Adipose tissue (tissue), 3 donors: ENCODE measurements around the gene IPO11. TPM values are rescaled to one million over a fixed set of nuclear protein-coding genes. Genes with fewer than 3 reads are reported as not detected.

ENCODE experiments used
- H3K27ac ChIP-seq: one replicate; pipeline ENCODE4 v1.5.1; 2013; ENCODE audit warnings: low read depth, low read length
- WGBS, 3 donors: extraction: QIAGEN DNeasy Blood & Tissue Kit; methylation state at CpG; one replicate each; pipeline ENCODE4 v1.1.7; 2013; 5-methylcytosine and 5-hydroxymethylcytosine counted together
- polyA plus RNA-seq, 3 donors: library from polyadenylated mRNA; stranded (reverse); fragments of 200-250 nt; gene quantifications; one replicate each; pipeline ENCODE4 v1.2.3, GENCODE V29; 2013
- donor health status: healthy with polysubstance abuse.
- donor health status: Bipolar disorder and iron deficiency.
- donor health status: healthy.

IPO11 gene
- polyA plus RNA-seq, 3 donors: 5.5 to 21.6 (median 12.9) TPM

GRCh38 chr5:62431735-62432620 is 19.4 kb downstream of the IPO11 start:
- no peak overlapping the region for H3K27ac ChIP-seq
- 51 to 65% (median 52%) methylated on average over 11 of the region's 11 CpGs for WGBS, 3 donors

- H3K27ac ChIP-seq: no peak overlapping the region
- 20 to 34% (median 30%) methylated on average over 5 of the region's 5 CpGs for WGBS, 3 donors
These were observed 20.1 kb downstream of the IPO11 start for GRCh38 chr5:62432621-62433064.

- H3K27ac ChIP-seq: no peak overlapping the region
- WGBS, 3 donors: 88 to 96% (median 96%) methylated on average over 5 of the region's 5 CpGs
These were observed 36.0 kb downstream of the IPO11 start for GRCh38 chr5:62448528-62448927.

- no peak overlapping the region for H3K27ac ChIP-seq
- WGBS, 3 donors: 92 to 93% (median 93%) methylated on average over 2 of the region's 2 CpGs
These were observed 37.7 kb downstream of the IPO11 start for GRCh38 chr5:62450259-62450658.

GRCh38 chr5:62457071-62457470 is 44.5 kb downstream of the IPO11 start:
- WGBS, 3 donors: 85 to 100% (median 100%) methylated on average over 1 of the region's 1 CpG
- H3K27ac ChIP-seq: no peak overlapping the region

GRCh38 chr5:62460578-62460983 is 48.0 kb downstream of the IPO11 start:
- no peak overlapping the region for H3K27ac ChIP-seq

- H3K27ac ChIP-seq: no peak overlapping the region
- WGBS, 3 donors: 81 to 88% (median 87%) methylated on average over 4 of the region's 4 CpGs
These were observed 49.0 kb downstream of the IPO11 start for GRCh38 chr5:62461561-62461960.

- no peak overlapping the region for H3K27ac ChIP-seq
- WGBS, 3 donors: 50 to 78% (median 76%) methylated on average over 6 of the region's 6 CpGs
These were observed 53.7 kb downstream of the IPO11 start for GRCh38 chr5:62465985-62466925.

- WGBS, 3 donors: 70 to 87% (median 72%) methylated on average over 1 of the region's 1 CpG
These were observed 60.6 kb downstream of the IPO11 start for GRCh38 chr5:62473209-62473608.

GRCh38 chr5:62475072-62475471 is 62.5 kb downstream of the IPO11 start:
- H3K27ac ChIP-seq: no peak overlapping the region
- WGBS, 3 donors: 89 to 94% (median 93%) methylated on average over 9 of the region's 9 CpGs

More at GRCh38 chr5:62473209-62473608, 60.6 kb downstream of the IPO11 start:
- no peak overlapping the region for H3K27ac ChIP-seq

GRCh38 chr5:62477801-62478200 is 65.2 kb downstream of the IPO11 start:
- no peak overlapping the region for H3K27ac ChIP-seq
- WGBS, 3 donors: 86 to 94% (median 88%) methylated on average over 2 of the region's 2 CpGs

GRCh38 chr5:62483556-62483955 is 71.0 kb downstream of the IPO11 start:
- 59 to 91% (median 69%) methylated on average over 2 of the region's 2 CpGs for WGBS, 3 donors
- no peak overlapping the region for H3K27ac ChIP-seq

- 93 to 100% (median 96%) methylated on average over 1 of the region's 1 CpG for WGBS, 3 donors
These were observed 74.1 kb downstream of the IPO11 start for GRCh38 chr5:62486672-62487071.

GRCh38 chr5:62488531-62488930 is 76.0 kb downstream of the IPO11 start:
- H3K27ac ChIP-seq: no peak overlapping the region
- 96 to 99% (median 99%) methylated on average over 4 of the region's 4 CpGs for WGBS, 3 donors

More at GRCh38 chr5:62486672-62487071, 74.1 kb downstream of the IPO11 start:
- no peak overlapping the region for H3K27ac ChIP-seq

GRCh38 chr5:62489471-62489870 is 76.9 kb downstream of the IPO11 start:
- 39 to 52% (median 48%) methylated on average over 1 of the region's 1 CpG for WGBS, 3 donors
- no peak overlapping the region for H3K27ac ChIP-seq

GRCh38 chr5:62494772-62495171 is 82.2 kb downstream of the IPO11 start:
- H3K27ac ChIP-seq: no peak overlapping the region
- 93 to 100% (median 97%) methylated on average over 1 of the region's 1 CpG for WGBS, 3 donors

- WGBS, 3 donors: 92 to 95% (median 94%) methylated on average over 7 of the region's 7 CpGs
- no peak overlapping the region for H3K27ac ChIP-seq
These were observed 84.3 kb downstream of the IPO11 start for GRCh38 chr5:62496876-62497275.

GRCh38 chr5:62498961-62499360 is 86.4 kb downstream of the IPO11 start:
- WGBS, 3 donors: 86 to 99% (median 93%) methylated on average over 9 of the region's 9 CpGs
- H3K27ac ChIP-seq: no peak overlapping the region

- H3K27ac ChIP-seq: no peak overlapping the region
- 96 to 100% (median 98%) methylated on average over 4 of the region's 4 CpGs for WGBS, 3 donors
These were observed 87.2 kb downstream of the IPO11 start for GRCh38 chr5:62499756-62500155.
